GM12891 (cell line): ENCODE results near the gene PREPL.

Experiments used
- POLR2A ChIP-seq: IDR thresholded peaks from 2 replicates; pipeline ENCODE4 v1.6.1; 2011; ENCODE audit warnings: low read depth, low read length, control low read depth
- POLR2AphosphoS5 ChIP-seq: IDR thresholded peaks from 2 replicates; pipeline ENCODE4 v1.6.1; 2011; ENCODE audit warnings: low read depth, low read length, control low read depth
- POU2F2 ChIP-seq: IDR thresholded peaks from 2 replicates; pipeline ENCODE4 v1.6.1; 2011; ENCODE audit warnings: low read depth, mild to moderate bottlenecking, control low read depth, low read length, moderate library complexity
- SPI1 ChIP-seq: IDR thresholded peaks from 2 replicates; pipeline ENCODE4 v1.6.1; 2011; ENCODE audit warnings: low read depth, low read length, control low read depth
- TAF1 ChIP-seq: IDR thresholded peaks from 2 replicates; pipeline ENCODE4 v1.6.1; 2011; ENCODE audit warnings: low read depth, low read length, control low read depth

DNA sequence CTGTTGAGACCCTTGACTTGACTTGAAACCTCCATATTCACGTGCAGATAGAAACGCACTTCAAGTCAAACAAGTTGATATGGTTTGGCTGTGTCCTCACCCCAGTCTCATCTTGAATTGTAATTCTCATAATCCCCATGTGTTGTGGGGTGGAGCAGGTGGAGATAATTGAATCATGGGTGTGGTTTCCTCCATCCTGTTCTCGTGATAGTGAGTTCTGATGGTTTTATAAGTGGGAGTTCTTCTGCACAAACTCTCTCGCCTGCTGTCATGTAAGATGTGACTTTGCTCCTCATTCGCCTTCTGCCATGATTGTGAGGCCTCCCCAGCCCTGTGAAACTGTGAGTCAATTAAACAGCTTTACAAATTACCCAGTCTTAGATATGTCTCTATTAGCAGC, 64.6 kb downstream of the PREPL start:
- no peak for TF ChIP-seq POLR2A
- TF ChIP-seq POLR2AphosphoS5: no peak
- no peak for TF ChIP-seq TAF1
- TF ChIP-seq SPI1: no peak
- no peak for TF ChIP-seq POU2F2
